Left colon (tissue), 2 donors: ENCODE results near the gene GART. TPM values are rescaled to one million over a fixed set of nuclear protein-coding genes. Genes with fewer than 3 reads are reported as not detected.
"Not testable (repeated sequence)": the region's sequence is repeated elsewhere in the genome, so short reads cannot be mapped to it uniquely, and the experiment has no call there.

Source experiments
- ATAC-seq: fragments of 200-7000 bp; cut with Tn5 transposase; one replicate; pipeline ENCODE4 v1.9.1; 2020; ENCODE audit warnings: mild to moderate bottlenecking, moderate library complexity
- DNase-seq, 2 donors: peaks; one replicate each; pipeline ENCODE4 v3.0.0-alpha.2; 2020
- intact Hi-C, 2 donors: fragments of 100-400 bp; cut with DNase I in 1 of 2; cut with micrococcal nuclease in 1 of 2; formaldehyde crosslinking; loops; one replicate each; pipeline versions ENCODE4 v1.11.2 to v1.14.0; 2022; cut with DNase I, micrococcal nuclease
- total RNA-seq, 2 donors: library from RNA; stranded (reverse); fragmentation: NEBNext Ultra II Directional; extraction: Animal tissue kit (Norgen Biotek cat#: 25700); gene quantifications; one replicate each; pipeline ENCODE4 v1.2.1, GENCODE V29; 2021
- donor health status: DM: no; HTN: no; CAD: no.
- donor health status: DM: yes; HTN: yes; CAD: no.

The GART gene
- total RNA-seq, 2 donors from 2014 or later = 48.9 to 57.7 TPM

GRCh38 chr21:33537212-33537611 lies 4.7 kb downstream of the GART start:
- intact Hi-C loops = no loop called here
- no peak for ATAC-seq

DNA sequence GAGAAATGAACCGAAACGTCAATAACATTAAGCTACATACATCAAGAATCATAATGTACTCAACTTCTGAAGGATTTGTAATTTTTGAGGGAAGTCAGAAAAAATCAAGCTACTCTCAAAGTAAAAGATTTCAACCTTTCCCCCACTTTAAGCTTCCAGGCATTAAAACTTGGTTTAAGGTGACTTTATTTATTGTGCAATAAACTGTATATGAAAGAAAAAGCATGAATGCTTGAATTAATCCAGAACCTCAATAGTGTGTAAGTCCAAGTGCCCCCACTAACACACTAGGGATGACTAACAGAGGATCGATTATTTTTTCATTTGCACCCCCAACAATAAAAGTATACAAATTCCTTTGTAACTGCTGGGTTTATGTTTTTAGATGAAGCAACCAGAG lies 10.9 kb downstream of the GART start:
- intact Hi-C loops = no loop called here
- no peak for ATAC-seq
- no peak for DNase-seq

More at GRCh38 chr21:33537212-33537611, 4.7 kb downstream of the GART start:
- no peak for DNase-seq

DNA sequence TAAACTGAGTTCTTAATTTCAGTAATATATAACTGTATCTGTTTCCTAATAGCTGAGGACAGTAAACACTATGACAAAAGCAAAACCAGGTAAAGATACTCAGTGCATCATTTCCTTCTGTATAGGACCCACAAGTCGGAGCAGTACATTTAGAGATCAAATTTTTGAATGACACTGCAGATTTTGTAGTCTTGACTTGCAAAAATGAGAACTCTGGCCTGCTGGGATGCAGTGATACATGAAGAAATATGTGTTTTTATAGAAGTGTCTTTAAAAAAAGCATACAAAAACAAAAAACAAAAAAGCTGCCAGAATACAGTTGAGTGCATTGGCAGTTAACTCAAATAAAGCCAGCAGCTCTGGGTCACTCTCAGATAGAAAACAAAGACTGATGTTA lies 19.0 kb downstream of the GART start:
- DNase-seq (no peak), ATAC-seq (no peak)
- intact Hi-C loops = no loop called here

- ATAC-seq = no peak
- no peak for DNase-seq
- intact Hi-C loops = no loop called here
Measured at GRCh38 chr21:33522297-33522952, 19.5 kb downstream of the GART start.

DNA sequence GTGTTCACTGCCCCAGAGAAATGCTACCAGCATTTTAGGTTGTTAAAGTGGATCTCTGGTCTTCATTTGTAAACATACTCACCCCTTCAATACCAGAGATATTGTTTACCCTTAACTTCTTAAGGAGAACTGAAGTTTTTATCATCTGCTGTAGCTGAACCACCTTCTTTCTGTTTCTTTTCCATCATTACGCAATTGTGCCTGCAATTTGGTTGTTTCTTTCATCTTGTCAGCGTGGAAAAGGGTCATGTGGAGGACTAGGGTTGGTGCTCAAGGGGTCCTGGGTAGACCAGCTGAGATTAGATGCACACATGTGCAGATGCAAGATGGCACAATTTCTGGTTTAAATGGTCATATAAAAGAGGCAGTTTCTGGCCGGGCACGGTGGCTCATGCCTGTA lies 23.0 kb downstream of the GART start:
- DNase-seq (no peak), ATAC-seq (no peak)
- intact Hi-C loops = no loop called here

DNA sequence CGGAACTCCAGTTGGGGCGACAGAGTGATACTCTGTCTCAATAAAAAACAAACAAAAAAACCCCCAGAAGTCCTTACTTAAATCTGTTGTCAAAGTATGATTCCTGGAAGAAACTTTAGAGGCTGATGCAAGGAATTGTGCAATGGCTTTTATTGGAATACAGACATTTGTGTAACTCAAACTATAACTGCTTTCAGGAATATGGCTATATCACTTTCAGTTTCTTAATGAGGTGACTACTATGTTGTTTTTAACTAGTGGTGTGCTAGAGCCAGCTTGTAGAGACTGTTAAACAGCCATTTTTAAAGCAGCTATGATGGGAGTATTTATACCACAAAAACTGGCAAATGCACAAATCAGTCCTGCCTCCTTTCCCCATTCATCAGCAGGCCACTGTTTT lies 27.7 kb downstream of the GART start:
- ATAC-seq = no peak

GRCh38 chr21:33512481-33512880 lies 29.4 kb downstream of the GART start:
- intact Hi-C loops = no loop called here
- ATAC-seq = no peak
- DNase-seq = no peak

More for the DNA sequence above, 27.7 kb downstream of the GART start:
- intact Hi-C loops = no loop called here
- no peak for DNase-seq

- no peak for ATAC-seq
- DNase-seq = no peak
- intact Hi-C loops = no loop called here
Measured at GRCh38 chr21:33511639-33512038, 30.3 kb downstream of the GART start.

- ATAC-seq (no peak), DNase-seq (no peak)
- intact Hi-C loops = no loop called here
Measured at GRCh38 chr21:33510826-33511225, 31.1 kb downstream of the GART start.

GRCh38 chr21:33507003-33507402 lies 34.9 kb downstream of the GART start:
- intact Hi-C loops, ATAC-seq, DNase-seq: not testable (repeated sequence)

GRCh38 chr21:33505833-33506232 lies 36.1 kb downstream of the GART start:
- ATAC-seq (no peak), DNase-seq (no peak)
- intact Hi-C loops = no loop called here

DNA sequence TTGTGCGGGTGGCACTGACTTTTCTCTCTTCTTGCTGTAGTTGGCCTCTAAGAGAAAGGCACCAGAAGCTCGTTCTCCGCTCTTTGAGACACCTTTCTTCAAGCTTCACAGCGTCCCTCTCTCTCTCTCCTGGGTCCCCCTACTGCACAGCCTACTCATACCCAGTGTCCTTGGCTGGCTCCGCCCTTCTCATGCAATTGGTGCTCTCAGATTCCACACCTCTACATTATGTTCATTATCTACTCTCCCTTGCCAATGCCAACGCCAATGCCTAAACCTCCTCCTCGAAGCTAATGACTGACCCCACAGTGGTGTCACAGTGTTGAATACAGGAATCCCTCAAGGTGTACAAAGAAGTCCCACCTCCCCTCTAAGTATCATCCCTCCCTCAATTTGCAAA lies 45.6 kb downstream of the GART start:
- intact Hi-C loops = no loop called here
- no peak for ATAC-seq
- DNase-seq = no peak

- intact Hi-C loops = no loop called here
- DNase-seq = no peak
- no peak for ATAC-seq
Measured at GRCh38 chr21:33495743-33496142, 46.2 kb downstream of the GART start.

DNA sequence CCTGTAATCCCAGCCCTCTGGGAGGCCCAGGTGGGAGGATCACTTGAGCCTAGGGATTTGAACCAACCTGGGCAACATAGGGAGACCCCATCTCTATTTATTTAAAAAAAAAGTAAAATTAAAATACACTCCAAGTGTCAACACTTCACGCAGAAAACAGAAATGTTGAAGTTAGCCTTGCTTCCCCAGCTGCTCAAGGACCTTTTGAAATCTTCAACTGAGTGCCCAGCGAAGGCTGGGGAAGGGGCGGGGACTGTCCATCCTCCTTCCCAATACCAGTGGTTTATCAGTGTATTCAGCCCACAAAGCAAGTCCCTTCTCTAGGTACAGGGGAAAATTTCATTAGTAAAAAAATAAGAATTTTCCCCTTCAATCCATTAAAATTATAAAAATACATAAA lies 48.2 kb downstream of the GART start:
- DNase-seq (no peak), ATAC-seq (no peak)
- intact Hi-C loops = no loop called here

GRCh38 chr21:33492571-33492970 lies 49.3 kb downstream of the GART start:
- DNase-seq (no peak), ATAC-seq (no peak)
- intact Hi-C loops = no loop called here

DNA sequence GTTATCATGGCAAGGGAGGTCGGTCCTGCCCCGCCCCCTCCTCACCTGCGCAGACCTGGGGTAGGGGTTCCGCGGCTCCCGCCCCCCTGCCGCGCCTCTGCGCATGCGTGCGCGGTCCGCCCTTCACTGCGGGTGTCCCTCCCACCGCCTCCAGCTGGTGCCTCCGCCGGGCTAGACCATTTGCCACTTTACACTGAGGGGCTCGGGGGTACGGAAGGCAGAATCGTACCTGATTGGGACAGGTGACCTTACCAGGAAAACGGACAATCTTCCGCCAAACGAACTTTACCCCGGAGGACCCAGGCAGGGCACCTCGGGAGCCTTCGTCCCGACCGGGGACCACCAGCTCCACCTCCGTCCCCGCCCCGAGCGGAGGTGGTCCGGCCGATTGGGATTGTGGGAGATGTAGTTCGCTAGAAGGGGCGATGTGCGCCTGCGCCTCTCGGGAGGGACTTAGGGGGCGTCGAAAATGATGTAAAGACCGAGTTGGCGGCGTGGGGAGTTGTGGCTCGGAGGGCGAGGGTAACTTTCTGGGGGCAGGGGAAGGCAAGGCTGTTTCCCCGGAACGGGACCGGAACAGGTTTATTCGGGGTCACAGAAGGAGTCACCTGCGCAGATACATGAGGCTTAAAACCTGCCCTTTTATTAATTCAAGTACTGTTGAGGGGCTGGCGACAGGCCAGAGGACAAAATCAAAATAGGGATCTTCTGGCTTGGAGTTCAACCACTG lies 50.4 kb downstream of the GART start, which contains the start of gene DNAJC28:
Gene DNAJC28 (minus strand): TSS at position 344 of the 730 bp plus-strand sequence. CDS start 2,323 bp downstream, outside the sequence.
- DNase-seq (peak; percentile 91 to 96), ATAC-seq (peak; percentile 97)
- intact Hi-C loops = no loop called here

- DNase-seq (no peak), ATAC-seq (peak; percentile 38)
- intact Hi-C loops = no loop called here
Measured at GRCh38 chr21:33490991-33491372, 50.9 kb downstream of the GART start.

GRCh38 chr21:33488936-33489335 lies 53.0 kb downstream of the GART start:
- intact Hi-C loops = no loop called here
- no peak for DNase-seq
- no peak for ATAC-seq

DNA sequence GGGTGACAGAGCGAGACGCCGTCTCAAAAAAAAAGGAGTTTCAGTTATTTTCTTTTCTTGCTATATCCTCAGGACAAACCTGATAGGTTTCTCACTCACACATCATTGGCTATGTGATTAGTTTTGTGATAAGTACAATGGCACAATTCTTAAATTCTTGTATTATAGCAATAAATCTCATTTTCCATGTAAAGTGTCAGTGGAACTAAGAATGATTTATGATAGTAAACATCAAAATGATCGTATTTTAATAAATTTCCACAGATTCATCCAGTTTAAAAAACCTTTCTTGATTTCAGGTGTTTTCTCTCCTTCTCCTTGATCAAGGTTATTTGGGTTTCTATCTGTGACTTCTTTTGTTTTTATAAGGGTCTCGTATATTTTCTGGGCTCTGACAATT lies 53.9 kb downstream of the GART start:
- DNase-seq (no peak), ATAC-seq (no peak)
- intact Hi-C loops = no loop called here

- DNase-seq (no peak), ATAC-seq (no peak)
- intact Hi-C loops = no loop called here
Measured at GRCh38 chr21:33481314-33481943, 60.5 kb downstream of the GART start.
